Fibroblast of skin of left biceps (primary cell): ENCODE data around the gene CD69.
"Not testable (repeated sequence)": the region's sequence is repeated elsewhere in the genome, so short reads cannot be mapped to it uniquely, and the experiment has no call there.

Source experiments
- DNase-seq, 2 experiments: peaks; one replicate each; pipeline ENCODE4 v3.0.0-alpha.2; 2013; ENCODE audit warnings: low read depth in 2 of 2

The CD69 gene

DNA sequence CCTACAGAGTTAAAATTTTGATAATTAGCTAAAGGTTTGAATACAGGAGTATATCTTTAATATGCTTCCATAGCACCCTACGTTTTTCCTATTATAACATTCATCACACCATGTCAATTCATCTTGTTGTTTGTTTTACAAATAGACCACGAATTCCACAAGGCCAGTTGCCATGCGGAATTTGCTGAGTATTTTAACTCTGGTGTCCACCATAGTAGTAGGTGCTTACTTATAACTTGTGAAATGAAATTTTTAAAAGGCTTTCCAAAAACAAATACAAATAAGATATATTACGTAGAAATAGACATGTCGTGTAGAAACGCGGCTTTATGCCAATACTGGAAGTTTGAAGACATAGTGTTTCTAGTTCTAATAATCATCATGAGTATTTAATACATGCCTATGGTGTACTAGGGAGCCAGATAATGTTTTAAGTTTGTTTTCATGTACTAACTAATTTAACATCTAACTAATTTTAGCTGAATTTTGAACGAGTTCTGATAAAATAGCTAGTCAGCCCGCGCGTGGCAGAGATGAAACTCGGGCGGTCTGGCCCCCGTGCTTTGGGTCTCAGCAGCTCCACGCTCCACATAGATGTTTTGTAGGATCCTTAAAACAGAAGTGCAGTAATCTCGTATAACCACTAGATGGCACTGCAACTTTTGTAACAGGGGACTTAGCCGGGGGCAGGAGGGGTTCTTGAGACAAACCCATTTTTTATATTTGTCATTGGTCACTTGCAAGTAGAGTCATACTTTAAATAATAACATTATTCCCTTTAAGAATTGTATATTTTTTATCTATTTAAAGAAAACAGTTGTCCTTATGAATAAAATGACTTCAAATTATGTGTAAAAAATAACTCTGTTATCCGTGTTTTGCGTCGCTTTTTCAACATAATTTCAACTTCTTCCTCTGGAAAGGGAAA lies 10.2 kb downstream of the CD69 start:
- peak; percentile 4 to 6 for DNase-seq

DNA sequence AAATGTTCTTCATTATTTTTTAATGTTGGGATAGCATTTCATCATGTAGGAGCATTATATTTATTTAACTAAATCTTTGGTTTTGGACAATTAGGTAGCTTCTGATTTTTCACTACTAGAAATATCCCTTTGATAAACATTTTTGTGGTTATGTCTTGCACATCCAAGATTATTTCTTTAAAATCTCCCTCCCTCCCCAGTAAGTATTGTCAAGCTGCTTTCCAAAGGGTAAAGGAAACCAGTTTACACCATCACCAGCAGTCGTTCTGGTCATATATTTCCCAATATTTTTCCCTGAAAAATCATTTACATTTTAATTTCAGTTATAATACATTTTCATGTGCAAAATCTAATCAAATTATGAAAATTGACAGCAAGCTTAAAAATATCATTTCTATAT lies 11.1 kb downstream of the CD69 start:
- no peak for DNase-seq

DNA sequence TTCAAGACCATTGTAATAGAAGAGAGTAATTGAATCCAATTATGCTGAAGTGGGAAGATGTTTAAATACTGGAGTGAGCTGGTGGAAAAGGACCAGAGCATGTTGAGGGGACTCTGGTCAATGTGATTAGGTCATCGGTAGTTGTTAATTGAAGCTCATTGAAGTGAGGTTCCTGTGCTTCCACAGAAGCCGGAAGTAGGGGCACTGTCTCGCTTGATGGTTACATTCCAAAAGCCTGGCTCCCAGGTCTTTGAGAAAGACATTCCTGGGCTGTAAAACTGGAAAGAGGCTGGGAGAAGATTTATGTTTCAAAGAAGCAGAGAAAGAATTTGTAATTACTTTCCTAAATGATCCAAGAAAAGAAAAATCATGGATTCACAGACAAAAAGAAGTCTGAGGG lies 15.5 kb downstream of the CD69 start:
- DNase-seq = no peak

DNA sequence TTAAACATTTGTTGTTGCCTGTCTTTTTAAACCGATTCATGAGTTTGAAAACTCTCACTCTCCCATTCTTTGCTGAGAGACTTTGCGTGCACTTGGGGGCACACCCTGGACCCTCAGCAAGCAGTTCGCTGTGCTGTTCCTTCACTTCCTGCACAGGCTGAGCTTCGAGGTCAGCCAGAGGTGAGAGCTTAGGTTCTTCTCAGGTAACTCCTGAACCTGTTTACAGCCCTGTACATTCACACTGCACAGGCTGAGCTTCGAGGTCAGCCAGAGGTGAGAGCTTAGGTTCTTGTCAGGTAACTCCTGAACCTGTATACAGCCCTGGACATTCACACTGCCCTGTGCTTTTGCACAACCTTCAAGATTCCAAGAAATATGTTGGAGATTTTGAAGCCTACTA lies 18.0 kb downstream of the CD69 start:
- no peak for DNase-seq

DNA sequence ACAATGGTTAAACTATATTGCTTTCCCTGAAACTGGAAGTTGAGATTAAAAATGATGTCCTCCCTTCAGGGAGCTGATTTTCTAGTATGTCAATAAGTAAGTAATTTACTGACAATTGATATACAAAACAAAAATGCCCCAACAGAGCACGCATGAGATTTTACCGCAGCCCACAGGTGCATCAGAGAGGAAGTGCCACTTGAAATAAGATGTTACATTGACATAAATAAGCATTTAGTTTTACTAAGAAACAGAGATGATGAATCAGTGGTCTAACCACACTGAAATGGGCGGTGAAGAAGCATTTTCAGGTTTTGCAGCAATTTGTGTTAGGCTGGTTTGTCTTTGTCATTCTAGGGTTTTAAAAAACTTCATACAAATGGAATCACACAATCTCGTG lies 19.0 kb downstream of the CD69 start:
- no peak for DNase-seq

DNA sequence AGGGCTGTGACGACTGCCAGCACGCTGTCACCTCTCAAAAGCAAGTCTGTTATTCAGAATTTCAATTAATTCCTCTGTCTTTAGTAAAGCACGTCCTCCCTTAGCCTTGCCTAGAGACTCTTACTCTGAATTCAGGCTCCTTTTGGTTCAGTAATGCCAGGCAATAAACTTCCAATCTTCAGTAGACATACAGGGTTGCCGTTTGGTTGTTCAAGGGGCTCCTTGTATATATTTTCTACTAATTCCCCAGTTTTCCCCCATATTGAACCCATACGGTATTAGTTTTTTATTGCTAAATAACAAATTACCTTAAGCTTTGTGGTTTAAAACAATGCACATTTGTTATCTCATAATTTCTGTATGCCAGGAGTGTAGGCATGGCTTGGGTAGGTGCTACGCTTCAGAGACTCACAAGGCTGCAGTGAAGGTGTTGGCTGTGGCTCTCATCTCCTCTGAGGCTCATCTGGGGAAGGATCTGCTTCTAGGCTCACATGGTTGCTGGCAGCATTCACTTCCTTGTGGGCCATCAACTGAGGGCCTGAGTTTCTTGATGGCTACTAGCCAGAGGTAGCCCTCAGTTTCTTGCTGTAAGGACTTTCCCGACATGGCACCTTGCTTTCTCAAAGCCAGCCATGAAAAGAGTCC lies 20.5 kb downstream of the CD69 start:
- DNase-seq = no peak

DNA sequence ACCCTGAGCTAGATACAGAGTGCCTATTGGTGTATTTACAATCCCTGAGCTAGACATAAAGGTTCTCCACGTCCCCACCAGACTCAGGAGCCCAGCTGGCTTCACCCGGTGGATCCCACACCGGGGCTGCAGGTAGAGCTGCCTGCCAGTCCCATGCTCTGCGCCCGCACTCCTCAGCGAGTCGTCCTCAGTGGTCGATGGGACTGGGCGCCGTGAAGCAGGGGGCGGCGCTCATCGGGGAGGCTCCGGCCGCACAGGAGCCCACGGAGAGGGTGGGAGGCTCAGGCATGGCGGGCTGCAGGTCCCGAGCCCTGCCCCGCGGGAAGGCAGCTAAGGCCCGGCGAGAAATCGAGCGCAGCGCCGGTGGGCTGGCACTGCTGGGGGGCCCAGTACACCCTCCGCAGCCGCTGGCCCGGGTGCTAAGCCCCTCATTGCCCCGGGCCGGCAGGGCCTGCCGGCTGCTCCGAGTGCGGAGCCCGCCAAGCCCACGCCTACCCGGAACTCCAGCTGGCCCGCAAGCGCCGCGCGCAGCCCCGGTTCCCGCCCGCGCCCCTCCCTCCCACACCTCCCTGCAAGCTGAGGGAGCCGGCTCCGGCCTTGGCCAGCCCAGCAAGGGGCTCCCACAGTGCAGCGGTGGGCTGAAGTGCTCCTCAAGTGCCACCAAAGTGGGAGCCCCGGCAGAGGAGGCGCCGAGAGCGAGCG lies 21.1 kb downstream of the CD69 start:
- not testable (repeated sequence) for DNase-seq

DNA sequence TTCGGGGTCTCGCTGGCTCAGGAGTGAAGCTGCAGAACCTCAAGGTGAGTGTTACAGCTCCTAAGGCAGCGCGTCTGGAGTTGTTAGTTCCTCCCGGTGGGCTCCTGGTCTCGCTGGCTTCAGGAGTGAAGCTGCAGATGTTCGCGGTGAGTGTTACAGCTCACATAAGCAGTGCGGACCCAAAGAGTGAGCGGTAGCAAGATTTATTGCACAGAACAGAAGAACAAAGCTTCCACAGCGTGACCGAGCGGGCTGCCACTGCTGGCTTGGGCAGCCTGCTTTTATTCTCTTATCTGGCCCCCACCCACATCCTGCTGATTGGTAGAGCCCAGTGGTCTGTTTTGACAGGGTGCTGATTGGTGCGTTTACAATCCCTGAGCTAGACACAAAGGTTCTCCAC lies 21.8 kb downstream of the CD69 start:
- DNase-seq = not testable (repeated sequence)

DNA sequence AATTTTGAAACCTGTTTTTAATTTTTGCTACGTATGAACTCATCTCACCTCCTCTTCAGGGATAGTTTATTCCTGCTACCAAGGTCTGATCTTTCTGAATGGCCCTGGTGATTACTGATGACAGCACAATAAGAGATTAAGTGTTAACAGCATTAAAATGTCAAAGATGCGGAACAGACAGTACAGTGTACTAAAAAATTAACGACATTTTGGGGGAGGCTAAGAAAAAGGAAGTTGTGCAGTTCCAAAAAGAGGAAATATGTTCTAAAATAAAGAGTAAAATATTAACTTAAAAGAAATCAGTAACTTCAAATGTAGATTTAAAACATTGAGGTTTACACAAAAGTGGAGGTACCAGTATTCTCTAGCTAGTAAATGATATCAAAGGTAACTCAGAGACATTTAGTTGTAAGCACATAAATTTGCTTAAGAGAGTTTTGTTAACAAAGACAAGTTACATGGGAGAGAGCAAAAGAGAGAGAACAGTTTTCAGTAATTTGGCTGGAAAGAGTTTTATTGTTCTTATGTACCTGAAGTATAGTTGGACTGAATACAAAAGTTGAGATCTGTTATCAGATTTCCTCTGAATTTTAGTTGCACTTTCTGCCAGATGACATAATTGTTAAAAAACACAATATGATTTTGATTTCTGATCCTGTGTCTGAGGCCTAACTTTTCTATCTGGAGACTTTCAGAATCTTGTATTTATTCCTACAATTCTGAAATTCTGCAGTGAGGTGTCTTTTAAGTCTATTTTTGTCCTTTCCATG lies 23.6 kb downstream of the CD69 start:
- no peak for DNase-seq

DNA sequence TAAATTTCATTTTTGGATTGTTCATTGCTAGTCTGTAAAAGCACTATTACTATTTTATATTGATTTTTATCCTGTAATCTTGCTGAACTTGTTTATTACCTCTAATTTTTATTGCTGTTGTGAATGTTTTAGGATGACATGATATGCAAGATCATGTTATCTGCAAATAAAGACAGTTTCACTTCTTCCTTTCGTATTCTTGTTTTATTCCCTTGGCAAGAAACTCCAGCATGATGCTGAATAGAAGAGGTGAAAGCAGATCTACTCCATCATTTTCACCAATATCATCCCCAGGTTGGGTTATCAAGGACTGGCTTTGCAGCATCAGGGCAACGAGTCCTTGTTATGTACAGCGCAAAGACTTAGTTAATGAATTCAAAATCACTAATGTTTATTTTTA lies 25.1 kb downstream of the CD69 start:
- DNase-seq = no peak

DNA sequence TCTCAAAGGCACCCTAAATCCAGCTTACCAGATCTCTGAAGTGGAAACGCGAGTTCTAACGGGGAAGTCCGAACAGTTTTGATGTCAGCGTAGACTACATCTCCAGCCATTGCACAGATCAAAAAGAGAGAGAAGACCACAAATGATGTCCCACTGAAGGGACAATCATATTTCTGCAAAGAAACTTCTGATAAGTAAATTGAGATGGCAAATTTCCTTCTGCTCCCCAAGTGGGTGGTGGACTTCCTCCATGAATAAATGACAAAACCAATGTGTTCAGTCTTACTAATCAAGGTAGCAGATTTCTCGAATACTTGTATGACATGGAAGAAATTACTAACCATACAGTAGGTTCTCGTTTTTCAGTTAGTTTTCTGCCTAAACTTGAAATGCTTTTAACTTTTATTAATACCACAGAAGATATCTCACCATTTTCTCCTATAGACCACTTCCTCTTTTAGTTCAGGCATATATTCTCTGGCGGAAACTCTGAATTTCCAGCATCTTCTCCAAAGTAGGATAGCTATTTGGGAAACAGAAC lies 27.7 kb downstream of the CD69 start, which contains the start of gene CLECL1:
Gene CLECL1, minus strand, starts transcription at position 177 of the 541 bp plus-strand sequence.
- DNase-seq = no peak

DNA sequence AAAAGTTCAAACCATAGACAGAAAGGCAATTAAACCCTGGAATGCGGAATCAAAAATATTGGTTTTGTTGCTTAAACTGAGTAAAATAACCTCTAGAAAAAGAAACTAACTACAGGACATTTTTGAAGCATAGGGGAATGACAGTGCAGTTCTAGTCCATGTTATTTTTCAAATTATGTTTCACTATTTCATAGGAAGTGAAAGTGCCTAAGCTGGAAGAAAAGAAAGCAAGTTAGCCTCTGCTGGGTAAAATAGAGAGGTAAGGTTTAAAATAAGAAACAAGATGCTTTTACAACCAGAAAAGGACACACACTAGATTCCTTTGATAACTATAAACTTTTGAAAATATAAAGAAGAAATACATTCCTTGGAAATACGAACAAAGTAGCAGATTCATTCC lies 28.9 kb downstream of the CD69 start:
- no peak for DNase-seq

DNA sequence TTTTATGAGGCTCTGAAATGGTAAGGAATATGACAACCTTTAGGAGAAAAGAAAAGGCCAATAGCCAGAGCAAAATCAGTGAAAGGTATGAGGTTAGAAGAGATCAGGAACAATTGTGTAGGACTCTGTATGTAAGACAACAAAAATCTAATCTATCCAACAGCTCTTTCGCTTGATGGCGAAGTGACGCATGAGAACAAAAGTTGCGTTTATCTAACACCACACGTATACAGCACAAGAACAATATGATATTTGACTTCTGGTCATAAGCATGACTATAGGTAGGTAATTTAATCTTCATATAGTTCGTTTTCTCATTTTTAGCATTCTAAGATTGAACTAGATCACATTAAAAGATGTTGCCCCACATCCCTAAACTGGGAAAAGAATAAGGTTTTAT lies 29.3 kb downstream of the CD69 start:
- no peak for DNase-seq

DNA sequence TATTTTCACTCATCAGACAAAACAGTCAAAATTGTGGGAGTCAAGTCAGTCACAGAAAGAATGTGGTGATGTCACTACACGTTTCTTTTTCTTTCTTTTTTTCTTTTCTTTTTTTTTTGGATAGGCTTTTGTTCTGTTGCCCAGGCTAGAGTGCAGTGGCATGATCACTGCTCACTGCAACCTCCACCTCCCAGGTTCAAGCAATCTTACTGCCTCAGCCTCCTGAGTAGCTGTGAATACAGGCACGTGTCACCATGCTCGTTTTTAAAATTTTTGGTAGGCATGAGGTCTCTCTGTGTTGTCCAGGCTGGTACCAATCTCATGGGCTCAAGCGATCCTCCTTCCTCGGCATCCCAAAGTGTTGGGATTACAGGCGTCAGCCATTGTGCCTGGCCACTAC lies 30.1 kb downstream of the CD69 start:
- no peak for DNase-seq

DNA sequence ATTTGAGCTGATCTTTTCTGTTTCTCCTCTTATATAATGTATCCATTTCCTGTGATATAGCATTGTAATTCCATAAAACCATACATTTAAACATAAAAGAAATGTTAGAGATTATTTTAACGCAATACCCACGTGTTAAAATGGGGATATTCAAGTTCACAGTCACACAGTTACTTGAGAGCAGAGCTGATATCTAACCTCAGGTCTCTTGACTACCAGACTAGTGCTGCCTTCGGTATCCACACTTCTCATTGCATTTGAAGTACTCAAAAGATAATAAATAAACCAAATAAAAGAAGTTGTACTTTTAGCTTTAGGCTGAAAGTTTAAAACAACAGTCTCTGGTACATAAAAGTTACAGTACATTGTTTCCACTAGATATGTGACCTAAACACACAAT lies 30.7 kb downstream of the CD69 start:
- DNase-seq = no peak

DNA sequence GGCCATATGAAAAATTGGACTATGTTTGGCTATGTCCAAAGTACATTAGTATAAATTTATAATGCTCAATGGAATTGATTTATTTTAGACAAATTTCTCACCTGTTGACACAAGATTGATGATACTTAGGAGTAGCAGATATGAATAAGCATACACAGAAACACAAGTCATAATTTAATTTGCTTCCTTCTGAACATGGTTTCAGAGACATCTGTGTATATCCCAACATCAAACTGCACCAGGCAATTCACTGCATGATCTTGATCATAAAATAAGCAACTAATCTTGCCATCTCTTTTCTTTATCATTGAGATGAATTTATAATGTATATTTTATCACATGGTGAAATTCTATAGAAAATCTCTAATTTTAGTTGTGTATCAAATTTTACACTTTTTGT lies 31.6 kb downstream of the CD69 start:
- DNase-seq = no peak

DNA sequence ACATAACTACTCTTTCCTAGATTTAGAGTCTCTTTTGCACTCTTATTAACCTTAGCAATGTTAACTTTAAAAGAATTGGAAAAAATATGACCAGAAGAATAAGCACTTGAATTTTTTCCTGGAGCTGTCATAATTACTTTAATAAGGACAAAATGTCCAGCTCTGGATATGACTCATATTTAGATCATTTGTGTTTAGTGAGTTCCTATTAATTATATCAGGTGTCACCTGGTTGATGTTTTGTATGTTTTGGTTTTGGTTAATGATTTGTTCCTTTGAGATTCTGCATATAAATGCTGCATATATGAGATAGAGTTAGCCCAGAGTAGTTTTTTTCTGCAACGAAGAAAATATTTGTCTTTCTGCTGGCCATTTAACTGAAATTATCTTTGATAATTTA lies 32.9 kb downstream of the CD69 start:
- no peak for DNase-seq

DNA sequence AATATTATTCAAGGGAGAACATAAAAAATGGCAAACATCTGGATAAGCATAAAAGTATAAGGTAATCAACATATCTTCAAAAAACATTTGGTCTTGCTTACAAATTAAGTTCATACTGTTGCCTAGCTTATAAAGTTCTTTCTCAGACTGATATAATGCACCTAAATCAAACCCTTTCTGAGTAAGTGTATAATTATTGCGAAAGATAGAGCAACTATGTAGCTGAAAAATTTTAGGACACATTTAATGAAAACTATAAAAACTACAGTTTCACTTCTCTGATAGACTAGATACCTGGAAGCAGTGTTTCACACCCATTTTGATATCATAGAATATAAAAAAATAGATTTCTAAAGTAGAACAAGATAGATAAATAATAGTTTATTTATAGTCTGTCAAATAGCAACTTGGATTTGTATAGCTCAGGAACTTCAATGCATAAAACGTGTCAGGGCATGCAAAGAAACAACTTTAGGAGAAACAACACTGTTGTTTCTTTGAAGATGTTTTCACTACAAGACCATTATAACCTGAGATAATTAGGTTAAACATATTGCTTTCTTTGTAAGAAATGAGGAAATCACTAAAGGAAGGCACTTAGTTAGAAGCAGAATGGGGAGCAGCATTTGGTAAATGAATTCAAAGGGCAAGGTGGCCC lies 35.4 kb downstream of the CD69 start:
- DNase-seq = no peak

DNA sequence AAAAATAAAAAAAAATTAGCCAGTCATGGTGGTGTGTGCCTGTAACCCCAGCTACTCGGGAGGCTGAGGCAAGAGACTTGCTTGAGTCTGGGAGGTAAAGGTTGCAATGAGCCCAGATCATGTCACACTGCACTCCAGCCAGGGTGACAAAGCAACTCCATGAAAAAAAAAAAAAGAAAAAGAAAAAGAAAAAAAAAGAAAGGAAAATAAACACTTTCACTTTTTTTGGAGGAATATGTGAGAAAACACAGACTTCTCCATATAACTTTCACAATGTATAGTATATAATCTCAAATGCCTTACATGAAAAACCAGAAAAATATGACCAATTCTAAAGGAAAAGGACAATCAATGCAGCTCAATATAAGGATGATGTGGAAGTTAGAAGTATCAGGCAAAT lies 36.7 kb downstream of the CD69 start:
- no peak for DNase-seq

DNA sequence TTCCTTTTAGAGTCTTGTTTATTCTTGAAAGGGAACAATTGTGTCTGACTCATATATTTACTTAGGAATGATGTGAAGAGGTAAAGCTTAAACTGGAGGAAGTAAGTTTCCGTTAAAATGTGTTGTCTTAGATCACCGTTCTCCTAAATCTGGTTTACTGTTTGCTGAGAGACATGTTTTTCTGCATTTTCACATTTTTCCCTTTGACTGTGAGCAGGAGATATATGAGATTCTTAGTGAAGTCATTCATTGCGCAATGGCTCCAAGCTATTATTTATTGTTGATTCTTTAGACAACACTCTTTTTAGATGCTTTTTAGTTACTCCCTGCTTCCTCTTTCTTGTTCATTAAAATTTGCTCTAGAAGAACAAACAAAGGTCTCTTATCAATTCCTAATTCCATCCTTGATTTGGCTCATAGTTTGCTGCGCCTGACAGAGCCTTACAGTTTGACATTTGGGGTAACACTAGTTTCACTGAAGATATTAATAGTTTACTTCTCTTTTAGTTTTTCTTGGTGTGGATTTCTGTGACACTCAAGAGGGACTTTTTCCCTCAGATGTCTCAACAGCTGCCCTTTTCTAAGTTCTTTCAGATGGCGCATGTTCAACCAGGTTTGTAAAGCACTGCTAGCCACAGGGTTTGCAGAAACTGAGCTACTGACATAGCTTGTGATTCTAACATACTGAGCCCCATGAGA lies 39.2 kb downstream of the CD69 start:
- DNase-seq = no peak
